SHP77 (cell line): ENCODE results near the gene CMBL.
"Not testable (repeated sequence)": the region's sequence is repeated elsewhere in the genome, so short reads cannot be mapped to it uniquely, and the experiment has no call there.

Experiments used
- DNase-seq, 2 experiments: peaks; one replicate each; lab custom pipeline; 2025; lab: John Stamatoyannopoulos, UW

CMBL gene

DNA sequence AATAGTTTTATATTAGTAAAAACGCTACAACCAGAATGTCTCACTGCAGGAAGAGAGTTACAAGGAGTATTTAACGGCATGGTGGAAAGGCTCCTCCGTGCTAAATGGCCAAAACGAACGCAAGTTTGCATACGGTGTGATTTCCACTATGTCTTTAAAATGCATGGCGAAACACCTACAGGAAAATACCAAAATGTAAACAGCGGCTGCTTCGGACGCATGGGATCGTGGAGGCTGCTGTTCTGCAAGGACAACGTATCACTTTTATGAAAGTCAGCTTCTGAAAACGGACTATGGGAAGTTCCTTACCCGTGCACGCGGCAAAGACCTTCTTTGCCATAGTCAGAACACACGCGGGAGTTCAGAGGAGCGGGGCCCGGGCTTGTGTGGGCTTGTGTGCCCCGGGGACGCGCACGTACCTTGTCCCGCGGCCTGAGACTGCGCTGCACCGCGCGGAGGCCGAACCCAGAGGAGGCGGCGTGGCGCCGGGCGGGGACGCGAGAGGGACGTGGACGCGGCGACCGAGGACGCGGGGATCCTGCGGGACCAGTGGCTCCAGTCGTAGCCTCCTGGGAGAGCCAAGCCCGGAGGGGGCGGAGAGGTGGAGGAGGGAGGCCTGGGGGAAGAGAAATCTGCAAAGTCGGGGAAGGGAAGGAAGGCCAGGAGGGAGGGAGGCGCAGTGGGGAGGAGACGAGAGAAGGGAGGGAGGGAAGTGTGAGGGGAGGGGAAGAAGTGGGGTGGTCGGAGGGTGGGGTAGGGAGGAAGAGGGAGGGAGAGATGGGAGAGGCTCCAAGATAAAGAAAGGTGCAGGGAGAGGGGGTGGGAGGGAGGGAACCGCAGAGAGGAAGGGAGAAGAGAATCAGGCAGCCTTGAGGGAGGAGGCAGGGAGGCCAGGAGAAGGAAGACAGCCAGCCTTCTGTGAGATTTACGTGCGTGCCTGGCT is at the start of gene CMBL:
TSS of gene CMBL (minus strand) at position 697 of the 943 bp plus-strand sequence. CDS start 17,140 bp downstream, outside the sequence.
- no peak for DNase-seq

DNA sequence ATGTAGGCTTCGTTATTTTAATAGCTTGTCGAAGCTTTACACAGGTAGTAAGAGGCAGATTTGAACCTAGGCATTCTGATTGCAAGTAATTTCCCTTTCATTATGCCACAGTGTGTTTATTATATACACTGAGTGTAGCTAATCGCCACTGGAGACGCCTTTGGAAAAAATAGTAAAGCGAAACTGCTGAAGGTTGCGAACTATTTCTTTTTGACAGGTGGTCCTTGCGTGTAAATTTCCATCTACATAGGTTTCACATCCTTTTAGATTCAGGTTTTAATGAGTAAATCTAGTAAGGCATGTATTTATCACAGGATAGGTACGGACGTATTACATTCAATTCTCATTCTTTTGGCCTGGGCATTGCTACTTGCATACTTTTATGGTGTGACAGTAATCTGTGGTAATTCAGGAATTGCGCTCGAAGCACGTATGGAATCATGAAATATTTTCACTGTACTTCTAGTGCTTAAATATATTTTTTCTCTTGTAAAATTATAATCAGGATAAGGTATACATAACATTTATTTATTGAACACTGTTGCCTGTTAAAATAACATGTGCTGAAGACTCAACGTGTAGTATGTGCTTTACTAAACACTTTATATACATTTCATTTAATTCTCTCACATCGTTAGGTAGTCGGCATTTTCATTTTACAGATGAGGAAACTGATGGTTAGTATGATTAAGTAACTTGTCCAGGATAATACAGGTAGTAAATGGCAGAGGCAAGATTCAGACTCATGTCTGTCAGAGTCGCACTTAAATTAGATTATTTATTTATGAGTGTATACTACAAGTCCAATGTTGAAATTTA is 47.6 kb upstream of the CMBL start:
- DNase-seq, result no peak

DNA sequence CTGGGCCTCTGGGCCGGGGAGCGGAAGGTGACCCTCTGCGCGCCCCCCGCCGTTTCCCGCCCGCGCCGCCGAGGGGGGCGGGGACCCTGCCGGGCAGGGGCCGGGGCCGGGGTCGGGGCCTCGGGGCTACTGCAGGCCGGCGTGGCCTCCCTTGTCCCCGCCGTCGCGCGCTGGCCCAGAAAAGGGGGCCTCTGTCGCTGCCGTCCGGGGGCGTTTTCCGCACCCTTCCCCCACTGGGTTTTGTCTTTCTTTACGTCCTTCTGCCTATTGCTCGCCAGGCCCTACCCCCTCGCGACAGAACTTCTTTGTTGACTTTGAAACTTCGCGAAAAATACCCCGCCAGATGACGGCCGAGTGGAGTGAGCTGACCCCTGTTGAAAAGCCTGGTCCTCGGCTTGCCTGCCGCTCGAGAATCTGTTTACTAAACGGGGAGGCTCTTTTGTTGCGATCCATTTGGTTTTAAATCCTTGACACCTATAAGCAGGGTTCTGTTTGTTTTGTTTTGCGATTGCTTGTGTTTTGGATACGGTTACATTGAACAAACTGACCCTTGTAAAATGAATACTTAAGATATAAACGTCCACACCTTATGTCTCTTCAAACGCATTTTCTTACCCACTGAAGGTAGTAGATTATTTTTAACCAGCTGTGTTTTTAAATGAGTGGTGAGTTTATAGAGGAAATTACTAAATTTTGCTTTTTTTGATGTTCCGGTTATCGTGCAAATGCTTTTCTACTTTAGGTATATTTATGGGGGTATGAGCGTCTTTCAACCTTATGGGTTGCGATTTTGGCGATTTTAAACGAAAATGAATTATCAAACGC is 46.6 kb upstream of the CMBL start:
- peak in 1 of 2 experiments; percentile 49 for DNase-seq

DNA sequence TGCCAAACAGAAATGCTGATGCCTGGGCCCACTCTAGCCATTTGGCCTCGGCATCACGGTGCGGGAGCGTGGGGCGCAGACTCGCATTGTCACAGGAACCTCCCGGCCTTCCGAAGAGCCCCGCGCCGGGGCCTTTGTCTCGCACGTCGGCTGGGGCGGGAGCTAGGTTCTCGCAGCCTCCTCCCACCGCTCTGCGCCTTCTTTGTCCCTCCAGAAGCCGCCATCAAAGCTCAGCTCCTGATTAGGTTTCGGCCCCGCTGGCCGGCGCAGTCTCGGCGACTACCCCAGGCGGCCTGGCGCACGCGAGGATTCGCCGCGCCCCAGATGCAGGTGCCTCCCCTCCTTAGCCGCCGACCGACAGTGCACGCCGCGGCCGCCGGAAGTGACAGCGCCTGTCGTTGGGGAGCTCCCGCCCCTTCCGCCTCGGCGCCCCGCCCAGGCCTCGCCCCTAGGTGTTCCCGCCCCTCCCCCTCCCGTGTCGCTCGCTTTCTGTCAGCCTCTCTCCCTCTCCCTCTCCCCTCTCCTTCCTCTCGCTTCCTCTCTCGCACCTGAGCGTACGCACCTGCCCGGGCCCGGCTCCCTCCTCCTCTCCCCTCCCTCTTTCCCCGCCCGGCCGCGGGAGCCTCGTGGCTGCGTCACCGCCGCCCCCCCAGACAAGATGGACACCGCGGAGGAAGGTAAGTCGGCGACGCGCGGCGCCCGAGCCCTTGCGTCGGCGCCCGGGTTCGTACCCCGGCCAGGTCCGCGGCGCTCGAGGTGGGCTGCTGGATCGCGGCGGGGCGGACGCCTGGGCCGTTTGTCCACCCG is 45.7 kb upstream of the CMBL start, which contains the start of gene MARCHF6:
TSS of gene MARCHF6 (plus strand) at position 455 of the 807 bp plus-strand sequence. CDS start at position 659, 204 bp downstream.
- peak; percentile 96 to 97 for DNase-seq

DNA sequence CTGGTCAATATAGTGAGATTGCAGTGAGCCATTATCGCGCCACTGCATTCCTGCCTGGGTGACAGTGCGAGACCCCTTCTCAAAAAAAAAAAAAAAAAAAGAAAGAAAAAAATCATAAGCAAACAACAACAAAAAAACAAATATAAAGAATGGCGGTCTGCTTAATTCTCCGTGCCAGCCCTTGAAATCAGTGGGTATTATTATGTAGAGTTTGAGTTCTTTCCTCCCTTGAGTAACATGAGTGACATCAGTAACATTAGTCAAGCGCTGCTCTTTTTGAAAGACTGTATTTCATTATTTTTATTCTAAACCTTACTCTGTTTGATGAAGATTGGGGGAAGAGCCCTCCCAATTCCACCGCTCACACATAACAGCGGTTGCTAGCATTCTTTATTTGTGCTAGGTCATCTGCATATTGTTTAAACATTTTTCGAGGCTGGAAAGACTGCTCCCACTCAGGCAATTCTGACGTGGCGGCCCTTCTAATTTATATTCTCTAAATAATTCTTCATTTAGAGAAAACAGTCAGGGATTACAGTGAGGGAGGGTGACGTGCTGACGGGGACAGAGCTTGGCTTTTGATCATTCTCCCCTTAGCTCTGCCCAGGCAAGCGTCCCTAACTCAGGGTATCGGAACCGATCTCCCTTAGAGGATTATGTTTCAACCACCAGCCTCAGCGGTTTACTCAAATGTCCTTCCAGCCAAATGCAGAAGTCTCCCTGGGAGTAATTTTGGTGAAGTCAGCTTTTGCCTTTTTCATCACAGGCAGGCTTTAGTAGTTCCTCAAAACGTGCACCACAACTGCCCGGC is 44.9 kb upstream of the CMBL start:
- DNase-seq, result peak; percentile 59 to 64

DNA sequence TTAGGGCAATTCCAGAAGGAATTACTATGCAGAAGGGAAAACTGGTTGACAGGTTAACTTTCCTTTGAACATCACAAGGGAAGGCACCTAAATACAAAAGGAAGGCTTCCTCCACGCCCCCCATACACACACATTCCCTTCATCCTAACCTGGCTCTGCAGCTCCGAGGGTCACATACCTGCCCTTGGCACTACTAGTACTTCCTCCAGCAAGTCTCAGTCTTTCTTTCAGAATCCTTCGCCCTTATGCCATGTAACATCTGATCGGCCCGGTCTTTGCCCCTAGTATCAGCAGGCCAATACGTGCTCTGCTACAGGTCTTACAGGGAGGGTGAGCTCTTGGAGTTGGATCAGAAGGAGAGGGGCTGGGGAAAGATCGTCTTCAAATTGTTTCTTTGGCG is 44.2 kb upstream of the CMBL start:
- DNase-seq, result no peak

DNA sequence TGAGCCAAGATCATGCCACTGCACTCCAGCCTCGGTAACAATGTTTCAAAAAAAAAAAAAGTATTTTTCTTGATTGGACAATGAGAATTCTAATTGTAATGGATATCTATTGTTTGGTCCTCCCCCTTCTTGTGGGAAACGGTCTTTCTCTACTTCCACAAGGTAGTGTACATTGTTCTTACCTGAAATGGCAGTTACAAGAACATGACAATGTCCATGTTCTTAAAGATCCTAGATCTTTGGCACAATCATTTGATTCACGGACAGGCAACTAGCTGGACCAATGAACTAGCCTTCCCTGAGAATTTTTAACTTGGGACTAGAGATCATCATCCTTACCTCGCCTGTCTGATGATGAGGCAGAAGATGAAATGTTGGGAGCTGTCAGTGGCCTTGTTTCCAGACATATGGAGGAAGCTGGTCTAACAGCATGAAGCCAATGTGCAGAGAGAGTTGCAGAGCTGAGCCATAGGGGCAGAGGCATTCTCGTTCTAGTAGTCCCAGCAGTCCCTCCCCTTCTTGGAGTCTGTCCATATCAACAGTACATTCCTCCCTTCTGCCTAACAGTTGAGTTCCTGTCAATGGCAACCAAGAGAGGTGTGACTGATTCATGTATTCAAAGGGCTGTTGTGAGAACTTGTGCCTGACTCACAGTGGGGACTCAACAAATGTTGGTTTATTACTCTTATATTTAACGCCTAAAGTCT is 43.6 kb upstream of the CMBL start:
- no peak for DNase-seq

DNA sequence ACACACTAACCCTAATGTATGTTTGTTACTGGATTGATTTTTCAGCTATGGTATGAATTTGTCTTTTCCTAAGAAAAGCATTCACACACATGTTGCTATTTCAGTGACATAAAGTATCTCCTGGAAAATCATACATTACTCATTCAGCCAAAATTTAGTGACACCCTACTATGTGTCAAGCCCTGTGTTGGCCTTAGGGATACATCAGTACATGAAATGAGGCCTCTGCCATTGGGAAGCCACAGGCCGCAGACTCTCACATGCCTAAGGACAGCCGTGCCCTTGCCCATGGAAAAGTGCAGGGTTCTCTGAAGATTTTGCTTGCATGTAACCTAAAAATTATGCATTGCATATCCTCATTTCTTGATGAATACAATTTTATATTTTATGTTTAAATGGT is 40.6 kb upstream of the CMBL start:
- no peak for DNase-seq

DNA sequence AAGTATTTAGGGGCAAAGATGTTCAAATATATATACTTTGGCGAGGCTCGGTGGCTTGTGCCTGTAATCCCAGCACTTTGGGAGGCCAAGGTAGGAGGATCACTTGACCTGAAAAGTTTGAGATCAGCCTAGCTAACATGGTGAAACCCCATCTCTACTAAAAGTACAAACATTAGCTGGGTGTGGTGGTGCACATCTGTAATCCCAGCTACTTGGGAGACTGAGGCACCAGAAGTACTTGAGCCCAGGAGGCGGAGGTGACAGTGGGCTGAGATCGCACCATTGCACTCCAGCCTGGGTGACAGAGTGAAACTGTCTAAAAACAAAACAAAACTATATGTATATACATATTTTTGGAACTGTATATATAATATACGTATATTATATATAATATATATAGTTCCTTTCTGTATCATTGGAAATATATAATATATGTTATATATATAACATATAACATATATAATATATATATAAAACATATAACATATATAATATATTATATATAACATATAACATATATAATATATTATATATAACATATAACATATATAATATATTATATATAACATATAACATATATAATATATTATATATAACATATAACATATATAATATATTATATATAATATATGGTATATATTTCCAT is 36.9 kb upstream of the CMBL start:
- not testable (repeated sequence) for DNase-seq

DNA sequence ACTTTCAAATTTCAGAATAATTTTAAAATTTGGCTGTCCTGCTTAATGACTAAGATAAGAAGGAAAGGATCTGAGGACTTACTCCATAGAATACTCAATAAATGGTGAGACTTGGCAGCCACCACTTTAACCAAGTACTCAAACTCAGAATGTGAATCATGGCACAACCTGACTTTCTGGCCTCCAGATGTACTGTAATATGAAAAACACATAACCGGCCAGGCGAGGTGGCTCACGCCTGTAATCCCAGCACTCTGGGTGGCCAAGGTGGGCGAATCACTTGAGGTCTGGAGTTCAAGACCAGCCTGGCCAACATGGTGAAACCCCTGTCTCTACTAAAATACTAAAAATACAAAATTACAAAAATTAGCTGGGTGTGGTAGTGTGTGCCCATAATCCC is 35.8 kb upstream of the CMBL start:
- no peak for DNase-seq

DNA sequence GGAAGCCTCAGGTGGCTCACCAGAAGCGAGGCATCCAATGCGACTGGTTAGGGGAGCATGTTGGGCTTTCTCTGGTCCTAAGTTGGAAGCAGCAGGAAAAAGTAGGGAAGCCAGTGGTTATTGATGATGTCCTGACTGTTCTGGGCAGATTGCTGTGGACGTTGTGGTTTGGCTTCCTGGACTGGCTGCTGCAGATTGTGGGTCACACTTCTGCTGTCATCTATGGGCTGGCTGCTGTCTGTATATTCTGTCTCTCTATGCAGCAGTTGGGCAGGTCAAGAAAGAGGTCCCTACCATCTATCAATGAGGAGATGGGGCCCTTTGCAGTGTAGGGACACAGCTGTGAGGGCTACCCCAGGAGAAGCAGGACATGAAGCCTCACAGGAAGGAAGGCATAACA is 32.3 kb upstream of the CMBL start:
- no peak for DNase-seq

DNA sequence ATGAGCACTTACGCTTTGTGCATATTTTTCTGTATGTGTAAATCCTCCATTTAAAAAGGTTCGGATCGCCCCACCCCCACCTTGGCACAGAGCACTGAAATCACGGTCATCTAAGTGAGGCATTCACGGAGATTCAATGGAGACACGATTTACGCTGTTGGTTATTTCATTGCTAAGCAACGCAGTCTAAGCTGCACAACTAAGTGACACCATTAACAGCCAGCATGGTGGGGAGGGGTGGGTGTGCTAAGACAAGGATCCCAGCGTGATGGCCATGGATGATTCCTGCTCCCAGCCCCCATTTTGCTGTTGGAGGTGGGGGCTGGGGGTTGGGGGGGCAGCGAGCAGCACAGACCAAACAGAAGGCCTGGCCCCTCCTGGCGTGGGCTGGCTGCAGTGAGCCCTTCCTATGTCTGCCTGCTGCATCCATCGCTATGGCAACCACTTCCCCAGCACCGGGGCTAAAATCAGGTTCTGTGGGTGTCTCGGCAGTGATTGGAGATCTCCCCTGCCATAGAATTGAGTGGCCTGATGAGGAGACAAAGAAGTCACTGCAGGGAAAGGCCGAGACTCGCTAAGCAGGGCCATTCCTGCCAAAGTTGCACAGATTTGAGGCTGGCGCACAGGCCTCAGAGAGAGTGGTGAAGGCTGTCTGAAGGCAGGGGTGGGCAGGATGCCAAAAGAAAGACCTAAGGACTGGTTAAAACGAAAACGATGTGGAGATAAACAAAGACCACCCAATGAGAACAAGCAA is 31.5 kb upstream of the CMBL start:
- DNase-seq, result no peak

DNA sequence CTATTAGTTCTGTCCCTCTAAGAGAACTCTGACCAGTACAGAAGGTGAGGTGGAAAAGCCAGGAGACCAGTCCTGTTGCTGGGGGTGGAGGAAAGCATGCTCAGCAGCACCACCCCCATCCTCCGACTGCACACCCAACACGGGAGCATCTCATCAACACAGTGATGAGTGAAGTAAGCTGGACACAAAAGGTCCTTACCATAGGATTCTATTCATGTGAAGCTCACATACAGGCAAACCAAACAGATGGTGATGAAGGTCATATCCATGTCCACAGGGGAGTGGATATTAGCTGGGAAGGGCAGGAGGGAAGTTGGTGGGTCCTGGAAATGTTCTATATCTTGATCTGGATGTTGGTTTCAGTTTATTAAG is 31.0 kb upstream of the CMBL start:
- DNase-seq, result no peak

DNA sequence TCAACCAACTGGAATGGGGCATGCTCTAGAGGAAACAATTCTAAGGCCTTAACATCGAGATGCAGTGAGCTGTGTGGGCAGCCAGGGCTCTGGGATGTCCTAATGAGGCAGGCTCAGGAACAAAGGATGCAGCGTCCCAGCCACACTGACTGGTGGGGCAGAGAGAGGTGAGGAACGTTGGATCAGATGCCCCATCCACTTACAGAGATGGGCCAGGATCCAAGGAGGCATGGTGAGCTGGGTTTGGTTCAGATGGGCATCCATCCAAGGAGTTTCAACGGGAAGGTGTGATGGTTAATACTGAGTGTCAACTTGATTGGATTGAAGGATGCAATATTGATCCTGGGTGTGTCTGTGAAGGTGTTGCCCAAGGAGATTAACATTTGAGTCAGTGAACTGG is 30.3 kb upstream of the CMBL start:
- DNase-seq, result no peak

DNA sequence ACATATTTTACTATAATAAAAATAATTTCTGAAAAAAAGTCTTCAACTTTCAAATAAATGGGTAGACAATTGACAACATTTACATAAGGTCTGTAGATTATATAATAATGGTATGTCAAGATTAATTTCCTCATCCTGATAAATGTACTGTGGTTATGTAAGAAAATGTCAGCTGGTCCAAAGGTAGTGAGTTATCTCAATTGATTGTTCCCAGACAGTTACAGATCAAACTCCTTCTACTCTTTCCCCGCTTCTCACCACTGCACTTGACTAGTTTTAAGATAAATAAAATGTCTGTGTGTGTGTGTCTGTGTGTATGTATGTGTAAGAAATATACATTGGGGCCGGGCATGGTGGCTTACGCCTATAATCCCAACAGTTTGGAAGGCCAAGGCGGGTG is 29.4 kb upstream of the CMBL start:
- no peak for DNase-seq

DNA sequence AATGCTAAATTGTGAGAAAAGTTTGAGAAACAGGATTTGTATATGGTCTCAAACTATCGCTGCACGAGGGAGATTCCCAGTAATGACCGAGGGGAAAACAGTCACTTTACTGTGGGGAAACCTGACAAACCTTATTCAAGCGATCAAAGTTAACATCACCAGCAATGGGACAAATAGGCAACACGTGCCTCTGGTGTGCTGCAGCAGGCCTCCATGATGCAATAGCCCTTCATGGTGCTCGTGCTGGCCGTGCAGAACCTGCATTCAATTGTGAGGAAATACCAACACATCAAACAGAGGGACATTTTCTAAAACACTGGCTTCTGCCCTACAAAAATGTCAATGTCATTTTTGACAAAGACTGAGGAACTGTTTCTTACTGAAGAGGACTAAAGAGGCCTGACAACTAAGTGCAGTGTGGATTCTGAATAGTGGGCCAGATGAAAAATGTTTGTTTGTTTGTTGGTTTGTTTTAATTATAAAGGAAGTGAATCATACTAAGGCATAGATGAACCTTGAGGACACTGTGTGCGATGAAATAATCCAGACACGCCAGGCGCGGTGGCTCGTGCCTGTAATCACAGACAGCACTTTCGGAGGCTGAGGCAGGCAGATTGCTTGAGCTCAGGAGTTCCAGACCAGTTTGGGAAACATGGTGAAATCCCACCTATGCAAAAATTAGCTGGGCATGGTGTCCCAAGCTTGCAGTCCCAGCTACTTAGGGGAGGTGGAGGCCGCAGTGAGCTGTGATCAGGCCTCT is 28.2 kb upstream of the CMBL start:
- DNase-seq, result no peak

DNA sequence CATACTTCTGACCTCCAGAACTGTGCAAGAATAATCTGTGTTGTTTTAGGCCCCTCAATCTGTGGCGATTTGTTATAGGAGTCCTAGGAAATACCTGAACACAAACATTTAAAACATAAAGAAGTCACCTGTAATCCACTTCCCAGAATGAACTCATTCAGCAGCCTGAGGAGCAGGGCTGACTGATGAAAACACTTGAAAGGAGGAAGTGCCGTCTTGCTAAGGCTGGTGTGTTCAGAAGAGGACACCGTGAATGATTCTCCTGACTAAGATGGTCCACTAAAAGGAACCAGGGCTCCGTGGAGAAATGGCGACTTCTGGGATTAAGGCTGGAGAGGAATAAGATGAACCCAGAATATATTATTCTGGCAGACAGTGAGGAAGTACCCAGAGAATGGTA is 27.1 kb upstream of the CMBL start:
- DNase-seq, result no peak
